MV-4-11 (cell line): ENCODE measurements around the gene INTU.
"Not testable (repeated sequence)": the region's sequence is repeated elsewhere in the genome, so short reads cannot be mapped to it uniquely, and the experiment has no call there.

Experiments used
- DNase-seq: peaks from one replicate; lab custom pipeline; 2025; lab: John Stamatoyannopoulos, UW

INTU gene

DNA sequence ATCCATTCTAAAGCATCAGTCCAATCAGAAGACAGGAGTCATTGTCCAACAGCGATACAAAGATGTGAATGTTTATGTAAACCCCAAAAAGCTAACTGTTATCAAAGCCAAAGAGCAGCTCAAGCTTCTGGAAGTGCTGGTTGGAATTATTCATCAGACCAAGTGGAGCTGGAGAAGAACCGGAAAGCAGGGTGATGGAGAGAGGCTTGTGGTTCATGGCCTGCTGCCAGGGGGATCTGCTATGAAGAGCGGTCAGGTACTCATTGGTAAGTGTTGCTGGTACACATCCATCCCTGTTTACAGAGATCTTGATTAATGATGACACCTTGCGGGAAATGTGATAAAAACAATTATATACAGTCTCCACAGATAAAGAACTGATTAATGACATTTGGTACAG, 11.0 kb downstream of the INTU start:
- no peak for DNase-seq

DNA sequence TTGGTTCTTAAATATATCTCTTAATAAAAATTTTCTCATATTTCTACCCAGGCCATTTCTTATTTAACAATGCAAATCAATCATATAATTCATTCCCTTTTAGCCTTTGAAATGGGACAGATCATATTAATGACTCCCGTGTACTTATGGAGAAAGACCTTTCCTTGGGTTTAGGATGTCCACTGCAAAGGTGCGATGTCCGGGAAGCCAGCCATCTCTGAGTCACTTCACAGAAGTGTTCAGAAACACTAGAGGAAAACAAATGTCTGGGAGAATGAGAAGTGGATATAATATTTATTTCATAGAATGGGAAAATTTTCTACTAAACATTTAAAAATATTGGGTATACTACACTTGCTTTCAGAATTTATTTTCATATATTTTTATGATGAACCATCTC, 15.3 kb downstream of the INTU start:
- no peak for DNase-seq

- not testable (repeated sequence) for DNase-seq
Observed at GRCh38 chr4:127655590-127655989, 22.8 kb downstream of the INTU start.

DNA sequence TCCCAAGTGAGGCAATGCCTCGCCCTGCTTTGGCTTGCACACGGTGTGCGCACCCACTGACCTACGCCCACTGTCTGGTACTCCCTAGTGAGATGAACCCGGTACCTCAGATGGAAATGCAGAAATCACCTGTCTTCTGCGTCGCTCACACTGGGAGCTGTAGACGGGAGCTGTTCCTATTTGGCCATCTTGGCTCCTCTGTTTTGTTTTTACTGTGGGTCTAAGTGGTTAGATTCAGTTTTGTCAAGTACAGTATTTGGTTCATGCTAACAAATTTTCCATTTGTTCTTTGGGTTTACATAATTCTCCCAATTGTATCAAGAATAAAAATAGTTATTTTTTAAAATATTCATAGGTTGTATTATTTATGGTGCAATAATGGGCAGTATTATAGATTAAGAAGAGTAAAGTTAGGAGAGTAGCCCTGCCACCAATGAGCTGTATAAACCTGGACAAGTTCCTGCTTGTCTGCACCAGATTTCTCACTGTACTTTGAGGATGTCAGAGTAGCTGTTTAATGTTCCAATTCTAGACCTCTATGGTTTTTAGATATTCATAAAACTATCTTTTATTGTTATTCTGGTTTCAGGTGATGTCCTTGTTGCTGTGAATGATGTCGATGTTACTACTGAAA, 23.4 kb downstream of the INTU start:
- no peak for DNase-seq

- no peak for DNase-seq
Observed at GRCh38 chr4:127660284-127660885, 27.6 kb downstream of the INTU start.

DNA sequence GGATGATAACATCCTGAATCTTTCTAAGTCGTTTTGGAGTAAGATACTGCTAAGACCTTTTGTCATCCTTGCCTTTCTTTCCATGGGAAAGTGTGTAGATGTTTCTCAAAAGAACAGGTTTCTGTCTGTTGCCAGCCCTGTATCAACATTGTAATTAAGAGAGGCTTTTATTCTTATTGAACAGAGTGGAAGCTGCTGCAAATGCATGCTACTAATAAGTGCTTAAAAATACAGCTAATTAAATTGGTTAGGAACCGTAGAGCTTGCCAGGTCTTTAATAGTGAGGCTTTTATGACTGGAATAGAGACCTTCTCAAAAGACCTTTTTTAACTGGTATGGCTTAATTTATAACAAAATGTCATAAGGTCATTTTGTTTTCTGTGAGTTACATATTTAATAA, 34.4 kb downstream of the INTU start:
- no peak for DNase-seq

- DNase-seq, result no peak
Observed at GRCh38 chr4:127667772-127668171, 35.0 kb downstream of the INTU start.

GRCh38 chr4:127668770-127669169, 36.0 kb downstream of the INTU start:
- no peak for DNase-seq

- no peak for DNase-seq
Observed at GRCh38 chr4:127669691-127670090, 36.9 kb downstream of the INTU start.

DNA sequence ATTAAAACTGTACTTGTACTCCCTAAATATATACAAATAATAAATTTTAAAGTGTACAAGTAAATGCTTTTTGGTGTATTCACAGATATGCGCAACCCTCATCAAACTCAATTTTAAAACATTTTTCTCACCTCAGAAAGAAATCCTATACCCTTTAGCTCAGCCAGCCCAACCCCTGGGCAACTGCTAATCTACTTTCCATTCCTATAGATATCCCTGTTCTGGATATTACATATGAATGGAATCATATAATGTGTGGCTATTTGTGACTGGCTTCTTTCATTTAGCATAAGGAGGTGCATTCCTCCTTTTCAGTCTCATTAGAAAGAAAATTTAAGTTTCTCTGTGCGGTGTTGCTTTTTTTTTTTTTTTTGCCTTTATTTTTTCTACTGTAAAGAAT, 39.4 kb downstream of the INTU start:
- DNase-seq, result no peak

- no peak for DNase-seq
Observed at GRCh38 chr4:127685292-127685691, 52.5 kb downstream of the INTU start.

DNA sequence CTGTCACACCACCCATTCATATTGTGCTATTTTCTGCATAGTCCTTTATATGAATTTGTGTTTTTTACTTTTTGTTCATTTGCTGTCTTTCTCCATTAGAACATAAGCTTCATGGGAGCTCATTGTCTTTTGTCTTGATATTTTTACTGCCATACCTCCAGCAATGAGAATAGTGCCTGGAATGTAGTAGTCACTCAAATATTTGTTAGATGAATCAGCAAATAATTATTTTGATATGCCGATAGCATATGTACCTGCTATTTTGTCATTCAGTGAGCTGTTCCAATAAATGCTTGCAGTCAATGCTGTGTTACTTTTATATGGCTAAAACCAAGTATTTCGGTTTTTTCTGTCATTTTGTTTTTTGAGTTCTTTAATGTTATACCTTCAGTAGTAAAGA, 53.9 kb downstream of the INTU start:
- no peak for DNase-seq

DNA sequence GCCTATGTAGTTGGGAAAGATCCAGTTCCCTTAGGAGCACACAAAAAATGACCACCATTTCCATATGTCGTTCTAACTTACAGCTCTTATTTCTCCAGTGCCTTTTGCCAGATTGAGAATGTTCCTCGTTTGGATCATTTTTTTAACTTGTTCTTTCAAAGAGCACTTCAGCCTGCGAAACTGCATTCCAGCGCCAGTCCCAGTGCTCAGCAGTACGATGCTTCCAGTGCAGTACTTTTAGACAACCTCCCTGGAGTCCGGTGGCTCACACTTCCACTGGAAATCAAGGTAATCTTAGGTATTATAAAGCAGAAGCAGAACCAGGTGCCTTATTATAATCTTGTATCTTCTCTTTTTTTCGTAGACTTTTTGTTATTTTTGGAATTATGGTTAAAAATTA, 54.8 kb downstream of the INTU start:
- no peak for DNase-seq

GRCh38 chr4:127698789-127699200, 66.0 kb downstream of the INTU start:
- DNase-seq, result peak; percentile 92

GRCh38 chr4:127708985-127709384, 76.2 kb downstream of the INTU start:
- DNase-seq, result no peak

DNA sequence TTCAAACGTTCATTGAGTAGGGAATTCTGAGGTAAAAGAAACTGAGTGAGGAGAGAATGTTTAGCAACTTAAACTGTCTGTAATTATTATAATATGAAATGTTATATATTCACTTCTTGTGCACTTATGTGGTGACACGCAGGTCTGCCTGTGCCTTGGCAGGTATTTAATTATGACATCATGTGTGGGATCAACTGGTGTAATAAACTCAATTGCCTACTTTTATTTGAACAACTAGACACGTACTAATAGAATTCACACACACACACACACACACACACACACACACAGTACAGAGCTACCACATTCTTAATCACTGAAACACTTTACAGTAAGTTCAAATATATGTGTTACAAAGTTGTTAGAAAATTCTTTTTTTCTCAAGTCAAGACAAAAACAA, 76.7 kb downstream of the INTU start:
- DNase-seq, result no peak

GRCh38 chr4:127730142-127730913, 97.6 kb downstream of the INTU start, which contains the start of gene SLC25A31:
Gene SLC25A31 (plus strand): TSS chr4:127730400. CDS start chr4:127730546, 146 bp downstream.
- no peak for DNase-seq

DNA sequence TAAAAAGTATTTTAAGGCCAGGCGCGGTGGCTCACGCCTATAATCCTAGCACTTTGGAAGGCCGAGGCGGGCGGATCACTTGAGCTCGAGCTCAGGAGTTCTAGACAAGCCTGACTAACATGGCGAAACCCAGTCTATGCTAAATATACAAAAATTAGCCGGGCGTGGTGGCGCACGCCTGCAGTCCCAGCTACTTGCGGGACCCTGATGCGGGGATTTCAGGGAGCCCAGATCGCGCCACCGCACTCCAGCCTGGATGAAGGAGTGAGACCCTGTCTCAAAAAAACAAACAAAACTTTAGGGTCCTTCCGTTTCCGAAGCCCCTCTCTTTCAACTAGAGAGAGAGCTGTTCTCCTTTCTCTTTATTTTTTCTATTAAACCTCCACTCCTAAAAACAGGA, 98.6 kb downstream of the INTU start:
- no peak for DNase-seq

GRCh38 chr4:127732623-127733328, 100.0 kb downstream of the INTU start:
- peak; percentile 21 for DNase-seq

GRCh38 chr4:127734976-127735375, 102.2 kb downstream of the INTU start:
- no peak for DNase-seq

DNA sequence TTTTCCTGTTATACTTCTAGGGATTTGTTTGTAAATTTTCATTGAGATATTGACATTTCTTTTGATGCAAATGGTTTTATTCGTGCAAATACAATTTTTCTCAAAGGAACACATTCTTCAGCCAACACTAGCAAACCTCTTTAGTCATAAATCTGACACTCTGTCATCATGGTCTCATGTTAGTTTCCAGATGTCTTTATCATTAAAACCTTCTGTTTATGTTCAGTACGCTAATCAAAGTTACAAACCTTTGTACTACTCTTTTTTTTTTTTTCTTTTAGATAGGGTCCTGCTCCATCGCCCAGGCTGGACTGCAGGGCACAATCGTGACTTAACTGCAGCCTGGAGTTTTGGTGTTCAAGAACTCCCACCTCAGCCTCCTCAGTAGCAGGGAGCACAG, 104.5 kb downstream of the INTU start:
- no peak for DNase-seq

DNA sequence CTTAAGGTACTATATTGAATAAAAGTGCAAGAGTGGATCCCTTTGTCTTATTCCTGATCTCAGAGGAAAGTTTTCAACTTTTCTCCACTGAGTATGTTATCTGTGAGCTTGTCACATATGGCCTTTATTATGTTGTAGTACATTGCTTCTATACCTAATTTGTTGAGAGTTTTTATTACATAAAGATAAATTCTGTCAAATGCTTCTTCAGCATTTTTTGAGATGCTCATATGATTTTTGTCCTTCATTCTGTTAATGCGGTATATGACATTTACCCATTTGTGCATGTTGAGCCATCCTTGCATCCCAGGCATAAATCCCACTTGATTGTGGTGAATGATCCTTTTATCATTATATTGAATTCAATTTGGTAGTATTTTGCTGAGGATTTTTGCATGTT, 108.5 kb downstream of the INTU start:
- DNase-seq, result no peak

GRCh38 chr4:127747883-127748282, 115.1 kb downstream of the INTU start:
- no peak for DNase-seq
